NCI-H1105 (cell line): ENCODE results near the gene GKN2.
A peak's percentile ranks its signal among the peaks of the same experiment; 100 is the strongest.
"Not testable (repeated sequence)": the region's sequence is repeated elsewhere in the genome, so short reads cannot be mapped to it uniquely, and the experiment has no call there.

Source experiments
- DNase-seq: peaks from one replicate; lab custom pipeline; 2025; lab: John Stamatoyannopoulos, UW

Gene GKN2

GRCh38 chr2:68959001-68959400 lies 6.3 kb upstream of the GKN2 start:
- no peak for DNase-seq

GRCh38 chr2:68955432-68955831 lies 2.7 kb upstream of the GKN2 start:
- DNase-seq = not testable (repeated sequence)

GRCh38 chr2:68951899-68952298 lies 794 bp downstream of the GKN2 start:
- DNase-seq = no peak

GRCh38 chr2:68948710-68949109 lies 4.0 kb downstream of the GKN2 start:
- DNase-seq = no peak

DNA sequence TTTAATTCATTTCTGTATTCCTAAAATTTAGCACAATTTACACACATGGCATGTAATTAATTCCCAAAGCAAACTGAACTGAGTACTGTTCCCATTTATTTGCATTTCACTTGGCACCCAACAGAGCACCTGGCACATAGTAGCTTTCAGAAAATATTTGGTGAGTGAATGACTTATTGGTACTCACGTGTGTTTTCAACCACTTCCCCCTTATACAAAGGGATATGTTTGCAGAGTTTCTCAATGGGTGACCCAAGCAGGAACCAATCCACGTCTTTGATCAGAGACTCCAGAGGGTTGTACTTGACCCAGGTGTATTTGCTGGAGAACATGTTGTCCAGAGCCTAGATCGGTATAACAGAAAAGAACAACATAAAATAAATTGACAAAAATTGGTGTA lies 6.6 kb downstream of the GKN2 start:
- no peak for DNase-seq

GRCh38 chr2:68943581-68944568 lies 8.8 kb downstream of the GKN2 start:
- peak; percentile 31 for DNase-seq

GRCh38 chr2:68942827-68943226 lies 9.9 kb downstream of the GKN2 start:
- DNase-seq = no peak

- DNase-seq = no peak
Observed at GRCh38 chr2:68940369-68940768, 12.3 kb downstream of the GKN2 start.

GRCh38 chr2:68939962-68940361 lies 12.7 kb downstream of the GKN2 start:
- DNase-seq = no peak

DNA sequence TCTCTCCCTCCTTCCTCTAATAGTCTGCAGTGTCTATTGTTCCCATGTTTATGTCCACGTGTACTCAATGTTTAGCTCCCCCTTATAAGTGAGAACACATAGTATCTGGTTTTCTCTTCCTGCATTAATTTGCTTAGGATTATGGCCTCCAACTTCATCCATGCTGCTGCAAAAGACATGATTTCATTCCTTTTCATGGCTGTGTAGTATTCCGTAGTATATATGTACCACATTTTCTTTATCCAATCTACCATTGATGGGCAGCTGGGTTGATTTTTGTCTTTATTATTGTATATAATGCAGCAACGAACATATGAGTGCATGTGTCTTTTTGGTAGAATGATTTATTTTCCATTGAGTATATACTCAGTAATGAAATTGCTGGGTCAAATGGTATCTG lies 13.8 kb downstream of the GKN2 start:
- DNase-seq = no peak

GRCh38 chr2:68937346-68938055 lies 15.2 kb downstream of the GKN2 start:
- DNase-seq = no peak

DNA sequence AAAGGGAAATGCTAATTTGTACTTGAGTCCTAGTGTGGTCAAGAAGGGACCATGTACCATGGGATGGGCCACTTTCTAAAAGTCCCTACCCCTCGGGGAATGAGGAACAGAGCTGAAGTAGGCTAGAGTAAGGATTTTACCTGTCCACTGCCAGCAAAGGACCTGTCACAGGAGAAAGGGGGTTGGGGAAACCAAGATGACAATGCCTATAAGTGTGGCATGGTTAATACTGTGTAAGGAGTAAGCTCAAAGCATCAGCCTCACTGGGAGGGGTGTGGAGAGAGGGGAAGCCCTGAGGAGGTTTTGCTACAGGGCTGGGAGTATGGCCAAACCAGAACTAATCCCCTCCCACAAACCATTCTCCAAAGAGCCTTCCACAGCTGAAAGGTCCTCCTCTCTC lies 15.8 kb downstream of the GKN2 start:
- DNase-seq = no peak

- no peak for DNase-seq
Observed at GRCh38 chr2:68936427-68936826, 16.3 kb downstream of the GKN2 start.

DNA sequence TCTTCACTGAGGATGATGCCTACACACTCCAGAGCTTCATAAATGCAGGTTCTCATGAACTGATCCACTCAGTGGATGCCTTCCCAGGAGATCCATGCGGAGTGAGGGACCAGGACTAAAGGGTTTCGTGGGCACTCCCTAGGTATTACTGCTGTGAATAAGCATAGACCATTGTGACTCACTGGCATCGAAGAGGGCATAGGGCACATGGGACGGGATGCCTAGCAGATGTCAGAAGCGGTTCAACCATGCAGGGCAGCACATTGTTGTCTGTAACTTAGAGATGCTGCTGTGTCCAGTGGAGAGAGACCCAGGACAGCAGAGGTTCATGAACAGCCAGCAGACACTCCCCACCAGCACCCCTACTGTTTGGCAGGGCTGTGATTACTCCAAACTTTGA lies 17.2 kb downstream of the GKN2 start:
- no peak for DNase-seq

DNA sequence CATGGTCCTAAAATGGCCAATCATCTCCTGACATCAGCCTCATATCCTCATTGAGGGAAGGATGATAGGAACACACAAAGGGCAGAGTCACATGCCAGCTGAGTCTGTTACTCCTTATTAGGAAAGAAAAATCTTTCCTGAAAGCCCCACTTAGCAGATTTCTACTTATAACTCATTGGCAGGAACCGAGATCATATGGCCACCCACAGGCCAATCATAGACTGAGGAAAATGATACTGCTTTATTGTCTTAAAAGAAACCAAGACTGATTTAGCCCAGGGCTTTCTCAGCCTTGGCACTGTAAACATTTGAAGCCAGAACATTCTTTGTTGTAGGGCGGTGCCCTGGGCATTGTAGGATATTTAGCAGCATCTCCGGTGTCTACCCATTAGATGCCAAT lies 18.7 kb downstream of the GKN2 start:
- no peak for DNase-seq

DNA sequence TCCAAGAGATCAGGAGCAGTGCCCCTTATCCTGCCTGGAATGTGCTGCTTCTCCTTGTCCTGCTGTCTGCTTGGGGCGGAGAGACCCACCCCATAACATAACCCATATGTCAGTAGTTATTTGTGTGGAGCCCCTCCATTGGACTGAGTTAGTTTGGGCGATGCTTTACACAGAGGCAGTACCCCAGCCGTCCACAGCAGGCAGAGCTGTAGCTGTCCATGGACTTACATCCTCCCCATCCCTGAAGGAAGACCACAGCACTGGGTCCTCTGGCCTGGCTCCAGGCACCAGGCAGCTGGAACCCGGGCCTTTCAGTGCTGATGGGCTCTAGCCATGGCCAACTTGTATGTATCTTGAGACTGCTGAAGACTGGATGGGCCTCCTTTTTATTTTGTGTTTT lies 20.3 kb downstream of the GKN2 start:
- no peak for DNase-seq

- no peak for DNase-seq
Observed at GRCh38 chr2:68931799-68932198, 20.9 kb downstream of the GKN2 start.

- DNase-seq = no peak
Observed at GRCh38 chr2:68931149-68931711, 21.5 kb downstream of the GKN2 start.

DNA sequence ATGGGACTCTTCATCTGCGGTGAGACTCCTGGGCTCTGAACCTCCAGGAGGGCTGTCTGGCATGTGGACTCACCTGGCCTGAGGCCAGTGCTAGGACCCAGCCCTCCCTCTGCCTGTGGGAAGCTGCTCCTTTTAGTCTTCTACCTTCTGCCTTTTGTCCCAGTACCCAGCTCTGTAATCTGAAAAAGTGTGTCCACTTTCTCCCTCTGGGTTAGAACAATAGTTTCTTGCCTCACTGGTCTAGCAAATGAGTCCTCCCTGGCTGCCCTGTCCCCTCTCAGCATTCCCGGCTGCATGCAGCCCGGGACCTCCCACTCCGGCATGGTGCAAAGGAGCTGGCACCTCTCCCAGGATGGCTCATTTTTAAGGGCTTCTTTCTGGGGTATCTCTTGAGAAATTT lies 25.9 kb downstream of the GKN2 start:
- no peak for DNase-seq

- DNase-seq = peak; percentile 15
Observed at GRCh38 chr2:68925295-68925896, 27.3 kb downstream of the GKN2 start.

DNA sequence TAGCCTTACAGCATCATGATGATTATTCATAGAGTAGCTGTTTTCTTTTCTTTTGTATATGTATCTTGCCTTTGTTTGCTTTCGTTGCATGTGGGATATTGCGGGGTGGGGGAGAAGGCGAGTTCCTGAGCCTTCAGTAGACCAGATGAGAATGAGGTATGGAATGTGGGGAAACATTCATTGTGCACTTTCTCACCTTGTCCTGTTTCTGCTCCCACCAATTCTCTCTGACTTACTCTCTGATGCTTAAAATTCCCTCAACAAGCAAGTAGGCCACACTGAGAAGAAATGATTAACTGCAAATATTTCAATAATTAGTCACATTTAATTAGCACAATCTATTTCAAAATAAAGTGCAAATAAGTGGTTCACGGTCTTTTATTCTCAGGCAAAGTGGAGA lies 31.0 kb downstream of the GKN2 start:
- DNase-seq = no peak

- no peak for DNase-seq
Observed at GRCh38 chr2:68920481-68921170, 32.1 kb downstream of the GKN2 start.
